HCT116 (cell line): ENCODE measurements around the gene CKM. TPM values are rescaled to one million over a fixed set of nuclear protein-coding genes. Genes with fewer than 3 reads are reported as not detected.
"Not testable (repeated sequence)": the region's sequence is repeated elsewhere in the genome, so short reads cannot be mapped to it uniquely, and the experiment has no call there.

Experiments
- ATAC-seq: fragments of 200-7000 bp; cut with Tn5 transposase; 2 replicates; pipeline ENCODE4 v1.9.1; 2020; ENCODE audit warnings: mild to moderate bottlenecking, moderate library complexity
- BruUV-seq: library from RNA; stranded (reverse); fragments of 400-500 nt; replicated peaks from 2 replicates; lab custom pipeline; 2021; lab: Mats Ljungman, UMichigan
- CTCF ChIA-PET: fragments of 300-600 bp; sonication (Branson Sonifier 250); formaldehyde crosslinking; loops from one replicate; lab custom pipeline; 2021; ENCODE audit warnings: antibody characterized with exemption; lab: Charles Lee
- POLR2A ChIA-PET: fragments of 300-600, 350-600 bp; sonication (Branson Sonifier 250); formaldehyde crosslinking; loops from one replicate; lab custom pipeline; 2021; ENCODE audit warnings: antibody characterized with exemption; lab: Charles Lee
- RAD21 ChIA-PET, 2 experiments: fragments of 300-600 bp; sonication (Branson Sonifier 250); formaldehyde crosslinking; loops; one replicate each; lab custom pipeline; 2023; ENCODE audit warnings: low total read pairs in 2 of 2; ENCODE audit not compliant: uncharacterized antibody in 2 of 2, unreplicated experiment in 2 of 2, low non-redundant PET in 1 of 2; lab: Charles Lee
- DNase-seq: peaks from one replicate; pipeline ENCODE4 v3.0.0-alpha.2; 2010; ENCODE audit warnings: low read depth, low spot score
- H2AFZ ChIP-seq: fragments of 200-600 bp; shearing (Covaris generic), sonication (generic); 2 replicates; pipeline ENCODE4 v1.6.1; 2017; ENCODE audit warnings: low read depth, mixed run types, mixed read lengths, antibody characterized with exemption, low read length; ENCODE audit not compliant: poor library complexity, severe bottlenecking
- H3K27ac ChIP-seq: 2 replicates; pipeline ENCODE4 v1.5.1; 2012; ENCODE audit warnings: low read depth, low read length
- H3K27me3 ChIP-seq: fragments of 200-600 bp; sonication (generic); 2 replicates; pipeline ENCODE4 v1.6.1; 2016; ENCODE audit warnings: mixed run types, low read length, mixed read lengths; ENCODE audit not compliant: insufficient read depth
- H3K36me3 ChIP-seq, 2 experiments: fragments of 200-500 bp in 1 of 2; fragments of 200-600 bp in 1 of 2; sonication (Bioruptor generic) in 1 of 2; sonication (generic) in 1 of 2; 2 replicates each; pipeline versions ENCODE4 v1.5.1 to v1.6.1; 2014 to 2016; ENCODE audit warnings: low read length in 2 of 2, inconsistent platforms in 1 of 2, mixed read lengths in 1 of 2, mixed run types in 1 of 2; ENCODE audit not compliant: insufficient read depth in 2 of 2, control insufficient read depth in 1 of 2
- H3K4me1 ChIP-seq, 2 experiments: fragments of 200-600 bp in 1 of 2; sonication (generic) in 1 of 2; 2 replicates each; pipeline versions ENCODE4 v1.5.1 to v1.6.1; 2012 to 2017; ENCODE audit warnings: low read length in 2 of 2, inconsistent platforms in 1 of 2, mild to moderate bottlenecking in 1 of 2, mixed read lengths in 1 of 2, mixed run types in 1 of 2, moderate library complexity in 1 of 2; ENCODE audit not compliant: insufficient read depth in 2 of 2, control insufficient read depth in 1 of 2
- H3K4me2 ChIP-seq: fragments of 200-600 bp; sonication (generic); 2 replicates; pipeline ENCODE4 v1.6.1; 2017; ENCODE audit warnings: mixed run types, low read length, mixed read lengths
- H3K4me3 ChIP-seq, 2 experiments: fragments of 200-600 bp in 1 of 2; sonication (generic) in 1 of 2; replicated peaks in 1 of 2; 2 replicates each; pipeline ENCODE4 v1.5.1; 2011 to 2016; ENCODE audit warnings: low read length in 2 of 2, control low read depth in 1 of 2, low read depth in 1 of 2, mild to moderate bottlenecking in 1 of 2, mixed read lengths in 1 of 2, mixed run types in 1 of 2
- H3K79me2 ChIP-seq: fragments of 200-600 bp; sonication (generic); 2 replicates; pipeline ENCODE4 v1.6.1; 2017; ENCODE audit warnings: mild to moderate bottlenecking, mixed run types, low read length, moderate library complexity, mixed read lengths; ENCODE audit not compliant: insufficient read depth
- H3K9ac ChIP-seq: fragments of 200-600 bp; sonication (generic); 2 replicates; pipeline ENCODE4 v1.6.1; 2016; ENCODE audit warnings: low read length, mixed read lengths
- H3K9me2 ChIP-seq: fragments of 200-600 bp; sonication (generic), shearing (Covaris generic); 2 replicates; pipeline ENCODE4 v1.6.1; 2017; ENCODE audit warnings: mixed run types, mild to moderate bottlenecking, moderate library complexity; ENCODE audit not compliant: insufficient read depth
- H3K9me3 ChIP-seq, 2 experiments: fragments of 200-500 bp in 1 of 2; fragments of 200-600 bp in 1 of 2; sonication (Bioruptor generic) in 1 of 2; sonication (generic) in 1 of 2; 2 replicates each; pipeline ENCODE4 v1.6.1; 2014 to 2017; ENCODE audit warnings: low read length in 2 of 2, mixed read lengths in 2 of 2, inconsistent platforms in 1 of 2, low read depth in 1 of 2, mild to moderate bottlenecking in 1 of 2, mixed run types in 1 of 2, moderate library complexity in 1 of 2; ENCODE audit not compliant: control insufficient read depth in 1 of 2, insufficient read depth in 1 of 2
- H4K20me1 ChIP-seq: fragments of 200-600 bp; sonication (generic), shearing (Covaris generic); 2 replicates; pipeline ENCODE4 v1.6.1; 2017; ENCODE audit warnings: mixed run types, mild to moderate bottlenecking, moderate library complexity; ENCODE audit not compliant: insufficient read depth
- CBX3 ChIP-seq: IDR thresholded peaks from 2 replicates; pipeline ENCODE4 v1.6.1; 2012; ENCODE audit warnings: low read depth
- CEBPB ChIP-seq: IDR thresholded peaks from 2 replicates; pipeline ENCODE4 v1.6.1; 2012; ENCODE audit warnings: low read depth
- CTCF ChIP-seq, 3 experiments: fragments of 200-600 bp in 1 of 3; sonication (generic) in 1 of 3; IDR thresholded peaks in 2 of 3; conservative IDR thresholded peaks in 1 of 3; 2 replicates each; pipeline ENCODE4 v1.5.1; 2012 to 2017; ENCODE audit warnings: low read depth in 2 of 3, low read length in 2 of 3, antibody characterized with exemption in 1 of 3, borderline replicate concordance in 1 of 3, control low read depth in 1 of 3, mild to moderate bottlenecking in 1 of 3, mixed read lengths in 1 of 3, mixed run types in 1 of 3, moderate library complexity in 1 of 3; ENCODE audit not compliant: insufficient read depth in 1 of 3
- EGR1 ChIP-seq: IDR thresholded peaks from 2 replicates; pipeline ENCODE4 v1.6.1; 2012; ENCODE audit warnings: low read depth
- ELF1 ChIP-seq: IDR thresholded peaks from 2 replicates; pipeline ENCODE4 v1.6.1; 2012; ENCODE audit warnings: low read depth, borderline replicate concordance
- EZH2 ChIP-seq: fragments of 200-600 bp; sonication (generic); IDR thresholded peaks from 2 replicates; pipeline ENCODE4 v1.6.1; 2017; ENCODE audit warnings: antibody characterized with exemption, mixed run types
- EZH2phosphoT487 ChIP-seq: fragments of 200-600 bp; IDR thresholded peaks from 2 replicates; pipeline ENCODE4 v1.6.1; 2018; ENCODE audit warnings: antibody characterized with exemption, borderline replicate concordance
- FOSL1 ChIP-seq: IDR thresholded peaks from 2 replicates; pipeline ENCODE4 v1.6.1; 2012; ENCODE audit warnings: low read depth
- JUND ChIP-seq: IDR thresholded peaks from 2 replicates; pipeline ENCODE4 v1.6.1; 2012
- MAX ChIP-seq: IDR thresholded peaks from 2 replicates; pipeline ENCODE4 v1.6.1; 2012
- RAD21 ChIP-seq: IDR thresholded peaks from 2 replicates; pipeline ENCODE4 v1.6.1; 2012; ENCODE audit warnings: low read depth, mild to moderate bottlenecking
- SIN3A ChIP-seq: IDR thresholded peaks from 2 replicates; pipeline ENCODE4 v1.6.1; 2012; ENCODE audit warnings: low read depth
- SP1 ChIP-seq: IDR thresholded peaks from 2 replicates; pipeline ENCODE4 v1.6.1; 2012; ENCODE audit warnings: low read depth
- SRF ChIP-seq: IDR thresholded peaks from 2 replicates; pipeline ENCODE4 v1.6.1; 2012; ENCODE audit warnings: low read depth
- TCF7L2 ChIP-seq: IDR thresholded peaks from 2 replicates; pipeline ENCODE4 v1.7.0; 2011; ENCODE audit warnings: borderline replicate concordance, inconsistent platforms; ENCODE audit not compliant: insufficient read depth, insufficient read length; ENCODE audit errors: extremely low read depth
- ZFX ChIP-seq: fragments of 450-650 bp; IDR thresholded peaks from 2 replicates; pipeline ENCODE4 v1.6.1; 2017
- intact Hi-C: fragments of 100-400 bp; cut with micrococcal nuclease; formaldehyde crosslinking; loops from 2 replicates; pipeline ENCODE4 v1.10.0; 2022
- total RNA-seq: library from RNA; stranded (reverse); gene quantifications from one replicate; pipeline ENCODE4 v1.2.1, GENCODE V29; 2021; ENCODE audit not compliant: unreplicated experiment

The CKM gene
- total RNA-seq, 1 experiment from 2014 or later = not detected

GRCh38 chr19:45271735-45272108, 51.0 kb downstream of the CKM start (continued):
- TF ChIP-seq SIN3A (no peak), ELF1 (no peak), CTCF (IDR thresholded peaks at IDR 0.05 in 2 of 3, conservative IDR thresholded peaks at IDR 0.05 in 1 of 3; ENCODE audit: borderline replicate concordance in 1 of 3, insufficient read depth in 1 of 3, low read depth in 2 of 3, low read length in 2 of 3) (no peak), RAD21 (no peak), EGR1 (no peak)

GRCh38 chr19:45271098-45271734, 51.5 kb downstream of the CKM start:
- TF ChIP-seq CEBPB = no peak
- no peak for TF ChIP-seq ELF1
- no peak for TF ChIP-seq JUND
- no peak for TF ChIP-seq EZH2phosphoT487
- no peak for TF ChIP-seq ZFX
- no peak for TF ChIP-seq MAX
- TF ChIP-seq FOSL1 = no peak
- no peak for TF ChIP-seq TCF7L2
- no peak for TF ChIP-seq CBX3
- TF ChIP-seq EZH2 = no peak
- TF ChIP-seq SRF = no peak
- TF ChIP-seq SP1 = no peak
- TF ChIP-seq, all 23 proteins: peak for 0
- BruUV-seq = no TSS peak

GRCh38 chr19:45269939-45270338, 52.7 kb downstream of the CKM start:
- H4K20me1 ChIP-seq, H3K9me3 ChIP-seq, ATAC-seq, H3K4me3 ChIP-seq, intact Hi-C loops, H2AFZ ChIP-seq, H3K79me2 ChIP-seq, DNase-seq, RAD21 ChIA-PET, H3K27me3 ChIP-seq, H3K9ac ChIP-seq, H3K36me3 ChIP-seq, H3K27ac ChIP-seq, BruUV-seq, H3K9me2 ChIP-seq, H3K4me1 ChIP-seq, H3K4me2 ChIP-seq, CTCF ChIA-PET, POLR2A ChIA-PET: not testable (repeated sequence)

More at GRCh38 chr19:45271098-45271734, 51.5 kb downstream of the CKM start:
- H3K27ac ChIP-seq = no peak overlapping the region
- no peaks in the 10 kb centered on the region for H3K9me3 ChIP-seq
- H3K9me2 ChIP-seq = no peaks in the 10 kb centered on the region
- ATAC-seq = no peak
- H3K9ac ChIP-seq = no peak overlapping the region
- H3K4me1 ChIP-seq = no peaks in the 10 kb centered on the region
- H2AFZ ChIP-seq = no peak overlapping the region
- no peak overlapping the region for H3K4me3 ChIP-seq
- DNase-seq = no peak
- H3K36me3 ChIP-seq = peaks cover 4 to 5% of the 10 kb centered on the region in 2 experiments; a peak in 3 of 4 replicates
- no peaks in the 10 kb centered on the region for H4K20me1 ChIP-seq
- ChIA-PET CTCF (no interaction called here), RAD21 (no interaction called here), POLR2A (no interaction called here)
- no peak overlapping the region for H3K4me2 ChIP-seq
- no peaks in the 10 kb centered on the region for H3K79me2 ChIP-seq
- H3K27me3 ChIP-seq = no peaks in the 10 kb centered on the region
- intact Hi-C loops = no loop called here
